ENCODE measurements around the gene ALK. TPM values are rescaled to one million over a fixed set of nuclear protein-coding genes. Genes with fewer than 3 reads are reported as not detected.

The ALK gene
- total RNA-seq, 3 donors from 2014 or later = not detected

DNA sequence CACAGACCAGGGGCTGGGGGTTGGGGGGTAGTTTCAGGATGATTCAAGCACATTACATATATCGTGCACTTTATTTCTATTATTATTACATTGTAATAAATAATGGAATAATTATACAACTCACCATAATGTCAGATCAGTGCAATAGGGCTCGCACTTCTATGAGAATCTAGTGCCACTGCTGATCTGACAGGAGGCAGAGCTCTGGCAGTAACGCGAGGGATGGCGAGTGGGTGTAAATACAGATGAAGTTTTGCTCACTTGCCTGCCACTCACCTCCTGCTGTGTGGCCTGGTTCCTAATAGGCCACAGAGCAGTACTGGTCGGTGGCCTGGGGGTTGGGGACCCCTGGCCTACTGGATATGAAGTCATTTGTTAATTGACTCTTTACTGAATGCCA lies 615.6 kb downstream of the ALK start:
- Mint-ChIP-seq H3K4me1 (ENCODE audit: low read depth) (no peaks in the 10 kb centered on the region), H3K4me3 (no peak overlapping the region), H3K27me3 (ENCODE audit: low read depth) (peaks cover 17% of the 10 kb centered on the region), H3K36me3 (ENCODE audit: insufficient read depth) (no peaks in the 10 kb centered on the region), H3K9me3 (no peaks in the 10 kb centered on the region)
- DNase-seq (no peak), ATAC-seq (no peak)

DNA sequence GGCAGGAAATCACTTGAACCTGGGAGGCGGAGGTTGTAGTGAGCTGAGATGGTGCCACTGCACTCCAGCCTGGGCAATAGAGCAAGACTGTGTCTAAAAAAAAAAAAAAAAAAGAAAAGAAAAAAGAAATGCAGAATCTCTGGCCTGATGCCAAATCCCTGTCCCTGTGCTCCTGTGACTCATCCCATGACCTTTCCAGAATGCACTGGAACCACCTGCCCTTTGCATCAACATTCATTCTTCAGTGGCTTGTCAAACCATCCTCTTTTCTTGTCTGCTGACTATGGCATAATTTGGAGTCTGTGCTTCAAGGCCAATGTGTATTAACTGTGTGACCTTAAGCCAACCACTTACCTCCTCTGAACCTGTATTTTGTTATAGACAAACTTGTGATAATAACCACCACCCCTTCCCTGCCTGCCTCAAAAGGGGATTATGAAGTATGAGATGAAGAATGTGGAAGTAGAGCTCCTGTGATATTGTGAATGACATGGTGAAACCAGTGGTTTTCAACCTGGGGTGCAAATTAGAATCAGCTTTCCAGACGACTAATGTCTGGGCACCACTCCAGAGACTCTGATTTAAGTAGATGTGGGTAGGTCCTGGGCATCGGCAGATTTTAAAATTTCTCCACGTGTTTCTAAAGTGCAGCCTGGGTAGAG lies 616.9 kb downstream of the ALK start:
- H3K4me3 Mint-ChIP-seq = no peak overlapping the region
- peaks cover 17% of the 10 kb centered on the region for H3K27me3 Mint-ChIP-seq (ENCODE audit: low read depth)
- H3K4me1 Mint-ChIP-seq (ENCODE audit: low read depth) = no peaks in the 10 kb centered on the region
- DNase-seq = no peak
- no peak for ATAC-seq
- H3K9me3 Mint-ChIP-seq = no peaks in the 10 kb centered on the region
- no peaks in the 10 kb centered on the region for H3K36me3 Mint-ChIP-seq (ENCODE audit: insufficient read depth)

DNA sequence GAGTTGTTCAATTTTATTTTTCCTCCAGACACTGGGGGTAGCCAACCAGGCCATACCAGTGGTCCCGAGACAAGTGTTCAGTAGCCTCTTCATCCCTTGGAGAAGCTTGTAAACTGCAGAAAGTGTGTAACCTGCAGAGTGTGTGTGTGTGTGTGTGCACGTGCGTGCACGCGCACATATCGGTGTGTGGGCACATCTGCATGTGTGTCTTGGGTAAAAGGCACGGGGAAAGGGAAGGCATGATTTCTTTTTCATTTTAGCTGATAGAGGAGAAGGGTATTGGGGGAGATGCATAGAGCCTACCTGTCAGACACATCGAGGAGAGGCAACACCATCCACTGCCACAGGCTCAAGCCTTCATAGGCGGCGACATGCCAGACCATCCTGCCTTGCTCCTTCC lies 624.8 kb downstream of the ALK start:
- DNase-seq (no peak), ATAC-seq (no peak)
- Mint-ChIP-seq H3K4me3 (no peak overlapping the region), H3K4me1 (ENCODE audit: low read depth) (no peaks in the 10 kb centered on the region), H3K9me3 (no peaks in the 10 kb centered on the region), H3K36me3 (ENCODE audit: insufficient read depth) (no peaks in the 10 kb centered on the region), H3K27me3 (ENCODE audit: low read depth) (peaks cover 33% of the 10 kb centered on the region)

DNA sequence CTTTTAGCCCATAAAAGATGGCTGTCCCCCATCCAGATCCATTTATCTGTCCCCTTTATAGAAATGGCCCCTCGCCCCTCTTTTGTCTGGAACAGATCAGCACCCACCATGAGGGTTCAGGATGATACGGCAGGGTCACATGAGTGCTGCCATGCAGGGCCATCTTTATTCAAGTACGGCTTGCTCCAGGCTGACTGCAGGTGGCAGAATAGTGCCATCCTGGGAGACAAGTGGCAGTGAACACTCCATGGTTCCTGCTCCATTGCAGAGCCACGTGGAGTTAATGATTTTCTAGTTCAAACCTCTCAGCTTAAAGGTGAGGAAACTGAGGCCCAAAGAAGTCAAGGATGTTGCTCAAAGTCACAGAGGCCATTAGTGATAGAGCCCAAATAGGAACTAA lies 625.5 kb downstream of the ALK start:
- Mint-ChIP-seq H3K27me3 (ENCODE audit: low read depth) (peaks cover 30% of the 10 kb centered on the region), H3K9me3 (no peaks in the 10 kb centered on the region), H3K36me3 (ENCODE audit: insufficient read depth) (no peaks in the 10 kb centered on the region), H3K4me3 (no peak overlapping the region), H3K4me1 (ENCODE audit: low read depth) (no peaks in the 10 kb centered on the region)
- DNase-seq = no peak
- no peak for ATAC-seq

GRCh38 chr2:29293830-29294438 lies 627.5 kb downstream of the ALK start:
- Mint-ChIP-seq H3K27me3 (ENCODE audit: low read depth) (peaks cover 38% of the 10 kb centered on the region), H3K9me3 (no peaks in the 10 kb centered on the region), H3K4me3 (no peak overlapping the region), H3K36me3 (ENCODE audit: insufficient read depth) (no peaks in the 10 kb centered on the region), H3K4me1 (ENCODE audit: low read depth) (no peaks in the 10 kb centered on the region)
- ATAC-seq (no peak), DNase-seq (no peak)

DNA sequence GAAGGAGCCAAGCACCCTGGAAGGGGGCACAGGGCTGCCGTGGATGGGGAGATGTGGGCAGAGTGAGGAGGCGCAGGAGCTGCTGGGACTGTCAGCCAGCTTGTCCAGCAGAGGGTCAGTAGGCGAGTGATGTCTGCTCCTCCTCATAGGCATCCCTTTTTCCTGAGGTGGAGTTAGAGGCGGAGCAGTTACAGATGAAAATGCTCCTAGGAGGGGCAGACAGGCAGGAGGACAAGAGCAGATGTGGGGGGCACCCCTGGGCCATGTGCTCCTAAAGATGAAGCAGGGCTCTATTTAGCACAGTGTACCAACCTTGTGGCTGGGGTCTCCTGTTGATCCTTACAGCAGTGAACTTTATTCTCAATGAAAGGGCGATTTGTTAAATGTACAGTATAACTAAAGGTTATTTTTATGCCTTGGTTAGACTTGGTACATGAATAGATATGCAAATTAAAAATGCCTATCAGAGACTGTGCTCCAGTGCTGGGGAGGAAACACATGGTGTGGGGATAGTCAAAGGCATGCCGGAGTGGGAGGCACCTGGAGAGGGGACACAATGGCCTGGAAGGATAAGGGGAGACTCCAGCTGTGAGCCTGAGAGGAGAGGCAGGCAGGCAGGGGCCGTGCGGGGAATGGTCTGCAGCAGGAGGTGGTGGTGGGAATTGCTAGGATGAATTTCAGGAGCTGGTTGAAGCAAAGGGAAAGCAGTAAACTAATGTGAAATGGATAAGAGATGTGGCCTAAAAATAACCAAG lies 630.9 kb downstream of the ALK start:
- H3K36me3 Mint-ChIP-seq (ENCODE audit: insufficient read depth) = no peaks in the 10 kb centered on the region
- DNase-seq = no peak
- peaks cover 40% of the 10 kb centered on the region for H3K27me3 Mint-ChIP-seq (ENCODE audit: low read depth)
- H3K4me1 Mint-ChIP-seq (ENCODE audit: low read depth) = no peaks in the 10 kb centered on the region
- no peak overlapping the region for H3K4me3 Mint-ChIP-seq
- H3K9me3 Mint-ChIP-seq = no peaks in the 10 kb centered on the region
- no peak for ATAC-seq

DNA sequence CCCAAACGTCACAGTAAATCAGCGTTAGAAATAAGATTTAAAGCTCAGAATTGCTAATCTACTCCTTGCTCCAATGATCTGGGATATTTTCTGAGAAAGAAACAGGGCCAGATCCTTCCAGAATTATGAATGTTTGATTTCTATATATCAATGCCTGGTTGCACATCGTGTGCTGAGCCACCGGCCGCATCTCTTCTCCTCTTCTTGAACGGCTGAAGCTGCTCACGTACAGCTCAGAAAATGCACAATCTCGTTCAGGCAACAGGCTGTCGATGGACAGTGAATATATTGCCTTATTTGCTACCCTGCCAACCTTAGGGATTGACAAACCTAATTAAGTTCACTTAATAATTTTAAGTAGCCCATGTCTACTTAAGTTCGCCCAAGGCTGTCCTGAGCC lies 636.7 kb downstream of the ALK start:
- Mint-ChIP-seq H3K36me3 (ENCODE audit: insufficient read depth) (no peaks in the 10 kb centered on the region), H3K27me3 (ENCODE audit: low read depth) (peaks cover 21% of the 10 kb centered on the region)
- no peak for ATAC-seq

DNA sequence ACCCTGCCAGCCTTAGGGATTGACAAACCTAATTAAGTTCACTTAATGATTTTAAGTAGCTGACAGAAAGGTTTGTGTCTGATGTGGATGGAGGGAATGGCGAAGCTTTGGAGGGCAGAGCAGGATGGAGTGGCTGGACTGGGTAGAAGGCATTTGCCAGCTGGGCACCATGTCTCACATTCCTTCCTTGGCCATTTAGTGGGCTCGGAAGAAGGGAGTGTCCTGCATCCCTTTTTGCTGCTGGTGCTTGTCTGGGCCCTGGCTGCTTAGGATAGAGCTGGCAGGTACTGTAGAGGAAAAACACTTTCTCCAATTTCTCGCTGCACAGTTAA lies 639.5 kb downstream of the ALK start:
- Mint-ChIP-seq H3K9me3 (no peaks in the 10 kb centered on the region), H3K4me1 (ENCODE audit: low read depth) (no peaks in the 10 kb centered on the region), H3K36me3 (ENCODE audit: insufficient read depth) (no peaks in the 10 kb centered on the region), H3K27me3 (ENCODE audit: low read depth) (peaks cover 25% of the 10 kb centered on the region), H3K4me3 (no peak overlapping the region)
- ATAC-seq (no peak), DNase-seq (no peak)

More for the DNA sequence above, 636.7 kb downstream of the ALK start:
- Mint-ChIP-seq H3K9me3 (no peaks in the 10 kb centered on the region), H3K4me1 (ENCODE audit: low read depth) (no peaks in the 10 kb centered on the region), H3K4me3 (no peak overlapping the region)
- no peak for DNase-seq

- no peak overlapping the region for H3K4me3 Mint-ChIP-seq
- H3K9me3 Mint-ChIP-seq = no peaks in the 10 kb centered on the region
- ATAC-seq (no peak), DNase-seq (no peak)
- peaks cover 28% of the 10 kb centered on the region for H3K27me3 Mint-ChIP-seq (ENCODE audit: low read depth)
- H3K36me3 Mint-ChIP-seq (ENCODE audit: insufficient read depth) = no peaks in the 10 kb centered on the region
- no peaks in the 10 kb centered on the region for H3K4me1 Mint-ChIP-seq (ENCODE audit: low read depth)
Observed at GRCh38 chr2:29281086-29281915, 640.1 kb downstream of the ALK start.

DNA sequence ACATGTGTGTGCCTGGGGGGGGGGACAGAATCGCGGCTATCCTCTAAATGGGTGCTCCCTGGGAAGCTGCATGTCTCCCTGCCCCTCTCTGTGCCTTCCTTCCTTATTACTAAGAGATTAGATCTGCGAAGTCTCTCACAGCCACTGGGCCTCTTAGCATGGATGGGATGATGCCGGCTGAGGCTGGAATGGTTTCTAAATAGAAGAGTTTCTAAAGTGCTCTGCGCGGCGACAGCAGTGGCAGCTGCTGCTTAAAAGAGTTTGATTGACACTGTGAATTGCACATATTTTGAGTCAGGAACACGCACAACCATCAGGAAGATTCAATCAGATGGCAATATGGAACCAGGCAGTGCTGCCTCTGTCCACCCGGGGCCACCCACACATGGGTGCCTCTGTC lies 642.4 kb downstream of the ALK start:
- no peaks in the 10 kb centered on the region for H3K36me3 Mint-ChIP-seq (ENCODE audit: insufficient read depth)
- no peaks in the 10 kb centered on the region for H3K9me3 Mint-ChIP-seq
- H3K27me3 Mint-ChIP-seq (ENCODE audit: low read depth) = peaks cover 26% of the 10 kb centered on the region
- H3K4me1 Mint-ChIP-seq (ENCODE audit: low read depth) = no peaks in the 10 kb centered on the region
- ATAC-seq (no peak), DNase-seq (no peak)
- H3K4me3 Mint-ChIP-seq = no peak overlapping the region

DNA sequence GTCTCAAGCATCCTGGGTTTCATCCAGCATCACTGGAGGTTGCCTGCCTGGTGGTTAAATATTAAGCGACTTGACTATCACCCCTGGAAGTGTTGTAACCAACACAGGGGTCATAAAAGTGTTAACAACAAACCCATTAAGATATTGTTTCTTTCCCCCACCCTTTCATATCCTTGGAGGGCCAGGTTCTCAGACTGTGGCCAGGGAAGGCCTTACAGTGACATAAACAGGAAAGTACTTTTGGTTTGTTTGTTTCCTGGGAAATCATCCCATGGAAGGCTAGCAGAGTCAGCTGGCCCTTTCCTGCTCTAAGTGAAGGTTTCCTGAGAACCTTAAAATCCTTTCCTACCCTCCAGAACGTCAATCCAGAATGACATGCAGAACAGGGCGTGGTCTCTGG lies 645.2 kb downstream of the ALK start:
- Mint-ChIP-seq H3K4me3 (no peak overlapping the region), H3K4me1 (ENCODE audit: low read depth) (no peaks in the 10 kb centered on the region), H3K36me3 (ENCODE audit: insufficient read depth) (no peaks in the 10 kb centered on the region), H3K9me3 (no peaks in the 10 kb centered on the region), H3K27me3 (ENCODE audit: low read depth) (peaks cover 32% of the 10 kb centered on the region)
- DNase-seq (no peak), ATAC-seq (no peak)

GRCh38 chr2:29275186-29275585 lies 646.2 kb downstream of the ALK start:
- no peaks in the 10 kb centered on the region for H3K36me3 Mint-ChIP-seq (ENCODE audit: insufficient read depth)
- no peak for DNase-seq
- H3K27me3 Mint-ChIP-seq (ENCODE audit: low read depth) = peaks cover 29% of the 10 kb centered on the region
- H3K9me3 Mint-ChIP-seq = no peaks in the 10 kb centered on the region
- H3K4me1 Mint-ChIP-seq (ENCODE audit: low read depth) = no peaks in the 10 kb centered on the region
- ATAC-seq = no peak
- H3K4me3 Mint-ChIP-seq = no peak overlapping the region

GRCh38 chr2:29273685-29274611 lies 647.4 kb downstream of the ALK start:
- no peaks in the 10 kb centered on the region for H3K9me3 Mint-ChIP-seq

More at GRCh38 chr2:29273685-29274611, 647.4 kb downstream of the ALK start:
- Mint-ChIP-seq H3K36me3 (ENCODE audit: insufficient read depth) (no peaks in the 10 kb centered on the region), H3K4me3 (no peak overlapping the region), H3K27me3 (ENCODE audit: low read depth) (peaks cover 23% of the 10 kb centered on the region), H3K4me1 (ENCODE audit: low read depth) (no peaks in the 10 kb centered on the region)
- ATAC-seq = no peak
- DNase-seq = no peak
